Activated CD8-positive, alpha-beta T cell treated with anti-CD3 and anti-CD28 coated beads, Interleukin-2, amount 10 ng/mL, durations not matched to agents 7 days and 5 days (primary cell): Measurements from ENCODE around the gene TAF9B. TPM values are rescaled to one million over a fixed set of nuclear protein-coding genes. Genes with fewer than 3 reads are reported as not detected.
A peak's percentile ranks its signal among the peaks of the same experiment; 100 is the strongest.
"Not testable (repeated sequence)": the region's sequence is repeated elsewhere in the genome, so short reads cannot be mapped to it uniquely, and the experiment has no call there.

Experiments
- ATAC-seq: fragments of 150-1000 bp; cut with Tn5 transposase; one replicate; pipeline ENCODE4 v1.10.0; 2021; ENCODE audit warnings: moderate library complexity
- CTCF ChIA-PET: fragments of 350-600 bp; sonication (Branson Sonifier 250); formaldehyde crosslinking; loops from one replicate; lab custom pipeline; 2021; ENCODE audit warnings: antibody characterized with exemption; lab: Charles Lee
- POLR2A ChIA-PET: fragments of 350-600 bp; sonication (Branson Sonifier 250); formaldehyde crosslinking; loops from one replicate; lab custom pipeline; 2021; ENCODE audit warnings: antibody characterized with exemption; lab: Charles Lee
- DNase-seq: peaks from one replicate; pipeline ENCODE4 v3.0.0-alpha.2; 2020
- H3K27ac Mint-ChIP-seq: one replicate; pipeline ENCODE4 v1.8.0; 2021; ENCODE audit warnings: mild to moderate bottlenecking, mixed read lengths
- H3K27me3 Mint-ChIP-seq: one replicate; pipeline ENCODE4 v1.8.0; 2021; ENCODE audit warnings: low read depth, mixed read lengths
- H3K36me3 Mint-ChIP-seq: one replicate; pipeline ENCODE4 v1.8.0; 2021; ENCODE audit warnings: low read depth, mixed read lengths
- H3K4me1 Mint-ChIP-seq: one replicate; pipeline ENCODE4 v1.8.0; 2021; ENCODE audit warnings: low read depth, mixed read lengths
- H3K4me3 Mint-ChIP-seq: one replicate; pipeline ENCODE4 v1.8.0; 2021; ENCODE audit warnings: mild to moderate bottlenecking, mixed read lengths
- H3K9me3 Mint-ChIP-seq: one replicate; pipeline ENCODE4 v1.8.0; 2022; ENCODE audit warnings: mixed read lengths; ENCODE audit not compliant: insufficient read depth
- total RNA-seq, 2 experiments: library from RNA; stranded (reverse); gene quantifications; one replicate each; pipeline ENCODE4 v1.2.3, GENCODE V29; 2021

Gene TAF9B
- total RNA-seq, 2 experiments from 2014 or later: 16.6 to 19.0 TPM

DNA sequence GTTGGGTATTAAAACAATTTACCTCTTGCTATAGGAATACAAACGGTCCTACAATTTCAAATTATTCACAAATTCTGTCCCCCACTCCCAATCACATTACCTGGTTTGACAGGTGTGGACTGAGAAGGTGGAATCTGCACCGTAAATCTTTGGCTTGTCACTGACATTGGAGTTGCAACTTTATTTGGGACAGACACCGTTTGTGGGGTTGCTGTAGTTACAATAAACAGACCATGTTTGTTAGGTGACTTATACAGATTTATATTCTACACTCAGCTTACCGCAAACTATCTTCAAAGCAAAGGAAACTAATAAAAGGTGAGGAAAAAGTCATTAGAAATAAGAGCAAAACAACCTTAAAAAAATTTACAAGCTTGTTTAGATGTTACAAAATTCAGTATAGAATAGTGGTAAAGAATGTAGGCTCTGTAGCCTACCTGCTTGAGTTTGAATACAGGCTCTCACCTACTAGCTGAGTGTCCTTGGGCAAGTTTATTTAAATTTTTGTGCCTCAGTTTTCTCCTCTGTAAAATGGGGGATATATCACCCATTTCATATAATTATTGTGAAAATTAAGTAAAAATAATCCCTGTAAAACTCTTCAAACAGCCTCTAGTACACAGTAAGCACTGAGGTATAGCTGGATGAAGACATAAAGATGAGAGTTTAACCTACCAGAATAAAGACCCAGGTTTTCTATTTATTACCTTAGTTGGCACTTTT lies 6.1 kb downstream of the TAF9B start:
- no peak overlapping the region for H3K27ac Mint-ChIP-seq
- no peak for DNase-seq
- H3K9me3 Mint-ChIP-seq: no peaks in the 10 kb centered on the region
- no peaks in the 10 kb centered on the region for H3K27me3 Mint-ChIP-seq
- ChIA-PET POLR2A (no interaction called here), CTCF (no interaction called here)
- no peak for ATAC-seq
- H3K36me3 Mint-ChIP-seq: peaks cover 34% of the 10 kb centered on the region
- no peak overlapping the region for H3K4me3 Mint-ChIP-seq
- peaks cover 5% of the 10 kb centered on the region for H3K4me1 Mint-ChIP-seq

DNA sequence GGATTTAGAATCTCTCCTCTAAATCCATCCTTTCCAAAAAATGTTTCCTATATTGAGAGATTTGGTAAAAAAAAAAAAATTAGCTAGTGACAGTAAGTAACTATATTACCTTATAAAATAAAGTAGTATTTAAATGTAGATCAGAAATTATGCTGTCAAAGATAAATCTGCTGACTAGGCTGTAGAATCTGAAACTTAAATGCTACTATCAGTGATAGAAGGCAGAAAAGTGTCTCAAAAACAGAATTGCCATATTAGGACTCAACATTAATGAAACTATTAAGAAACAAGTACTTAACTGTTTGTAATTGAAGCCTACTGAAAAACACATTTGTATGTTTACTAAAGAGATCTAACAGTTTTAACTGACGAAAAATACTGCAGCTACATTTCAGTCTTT lies 8.3 kb downstream of the TAF9B start:
- Mint-ChIP-seq H3K9me3 (no peaks in the 10 kb centered on the region), H3K27ac (peak overlapping the region; percentile 55), H3K4me1 (peaks cover 1% of the 10 kb centered on the region), H3K27me3 (no peaks in the 10 kb centered on the region), H3K36me3 (peaks cover 51% of the 10 kb centered on the region), H3K4me3 (no peak overlapping the region)
- ChIA-PET CTCF (no interaction called here), POLR2A (interaction anchor here (1.6 kb wide), 1 partner anchor 17 kb away, joined by 3 read pairs; no protein-coding TSS in a partner anchor)
- DNase-seq (no peak), ATAC-seq (no peak)

GRCh38 chrX:78130396-78130795 lies 9.1 kb downstream of the TAF9B start:
- H3K27me3 Mint-ChIP-seq: no peaks in the 10 kb centered on the region
- ChIA-PET POLR2A (interaction anchor here (0.6 to 1.6 kb wide), 2 partner anchors 10 to 16 kb away, joined by 3 read pairs; no protein-coding TSS in a partner anchor), CTCF (no interaction called here)
- no peak for DNase-seq
- peak overlapping the region; percentile 30 for H3K27ac Mint-ChIP-seq
- peaks cover 1% of the 10 kb centered on the region for H3K4me1 Mint-ChIP-seq
- no peak for ATAC-seq
- H3K36me3 Mint-ChIP-seq: peaks cover 58% of the 10 kb centered on the region
- H3K9me3 Mint-ChIP-seq: no peaks in the 10 kb centered on the region
- no peak overlapping the region for H3K4me3 Mint-ChIP-seq

- Mint-ChIP-seq H3K27ac (no peak overlapping the region), H3K4me1 (peaks cover 1% of the 10 kb centered on the region), H3K27me3 (no peaks in the 10 kb centered on the region), H3K9me3 (no peaks in the 10 kb centered on the region), H3K4me3 (no peak overlapping the region), H3K36me3 (peaks cover 64% of the 10 kb centered on the region)
- no peak for DNase-seq
- ATAC-seq: no peak
- ChIA-PET POLR2A (interaction anchor here (0.6 kb wide), 1 partner anchor 10 kb away, joined by 3 read pairs; no protein-coding TSS in a partner anchor), CTCF (interaction anchor here (0.8 kb wide), 1 partner anchor 10 kb away, joined by 3 read pairs; the partner anchor contains the start of gene TAF9B)
Measured at GRCh38 chrX:78129714-78130113, 9.7 kb downstream of the TAF9B start.

- H3K27me3 Mint-ChIP-seq, H3K4me3 Mint-ChIP-seq, DNase-seq, ATAC-seq, CTCF ChIA-PET, H3K9me3 Mint-ChIP-seq, POLR2A ChIA-PET, H3K27ac Mint-ChIP-seq: not testable (repeated sequence)
- H3K4me1 Mint-ChIP-seq: peaks cover 21% of the 10 kb centered on the region
- H3K36me3 Mint-ChIP-seq: peaks cover 73% of the 10 kb centered on the region
Measured at GRCh38 chrX:78125781-78126180, 13.7 kb downstream of the TAF9B start.

DNA sequence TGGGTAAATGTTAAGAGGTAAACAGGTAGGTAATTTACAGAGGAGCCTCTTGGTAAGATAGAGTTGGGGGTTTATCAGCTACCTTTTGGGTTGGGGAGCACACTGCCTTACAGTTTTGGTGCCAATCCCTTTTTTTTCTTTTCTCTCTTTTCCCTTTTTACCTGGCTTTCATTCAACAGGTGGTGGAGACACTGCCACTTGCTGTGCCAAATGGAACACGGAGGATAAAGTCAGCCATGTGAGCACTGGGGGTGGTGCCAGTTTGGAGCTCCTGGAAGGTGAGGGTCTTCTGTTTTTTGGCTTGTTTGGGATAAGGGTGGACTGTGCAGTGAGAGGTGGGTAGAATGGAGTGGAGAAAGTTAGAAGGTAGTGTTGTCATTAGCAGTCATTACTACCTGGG lies 14.3 kb downstream of the TAF9B start:
- no peak for ATAC-seq
- POLR2A ChIA-PET: no interaction called here
- Mint-ChIP-seq H3K4me1 (peaks cover 19% of the 10 kb centered on the region), H3K4me3 (no peak overlapping the region), H3K36me3 (peaks cover 68% of the 10 kb centered on the region), H3K27ac (no peak overlapping the region), H3K9me3 (no peaks in the 10 kb centered on the region), H3K27me3 (no peaks in the 10 kb centered on the region)
- CTCF ChIA-PET: no interaction called here
- DNase-seq: no peak

DNA sequence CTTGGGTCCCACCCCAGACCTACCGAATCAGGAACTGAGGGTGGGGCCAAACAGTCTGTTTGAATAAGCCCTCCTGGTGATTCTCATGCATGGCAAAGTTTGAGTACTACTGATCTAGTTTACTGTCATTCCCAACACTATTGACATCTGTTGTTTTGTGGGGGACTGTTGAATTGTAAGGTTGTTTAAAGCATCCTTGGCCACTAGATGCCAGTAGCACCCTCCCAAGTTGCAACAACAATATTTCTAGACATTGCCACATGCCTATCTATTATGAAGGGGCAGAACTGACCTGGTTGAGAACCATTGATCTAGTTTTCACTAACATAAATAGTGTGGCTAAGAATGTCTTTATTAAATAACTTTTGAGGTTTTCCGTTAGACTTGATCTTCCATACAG lies 15.1 kb downstream of the TAF9B start:
- POLR2A ChIA-PET: no interaction called here
- no peaks in the 10 kb centered on the region for H3K27me3 Mint-ChIP-seq
- CTCF ChIA-PET: no interaction called here
- H3K4me1 Mint-ChIP-seq: peaks cover 25% of the 10 kb centered on the region
- H3K4me3 Mint-ChIP-seq: no peak overlapping the region
- H3K27ac Mint-ChIP-seq: peak overlapping the region; percentile 61
- ATAC-seq (no peak), DNase-seq (no peak)
- peaks cover 71% of the 10 kb centered on the region for H3K36me3 Mint-ChIP-seq
- no peaks in the 10 kb centered on the region for H3K9me3 Mint-ChIP-seq

- H3K4me1 Mint-ChIP-seq: peaks cover 30% of the 10 kb centered on the region
- ChIA-PET POLR2A (interaction anchor here (1.0 kb wide), 1 partner anchor 10 kb away, joined by 3 read pairs; no protein-coding TSS in a partner anchor), CTCF (no interaction called here)
- peak overlapping the region; percentile 56 for H3K27ac Mint-ChIP-seq
- H3K36me3 Mint-ChIP-seq: peaks cover 75% of the 10 kb centered on the region
- DNase-seq (no peak), ATAC-seq (peak; percentile 54)
- no peaks in the 10 kb centered on the region for H3K27me3 Mint-ChIP-seq
- H3K4me3 Mint-ChIP-seq: no peak overlapping the region
- H3K9me3 Mint-ChIP-seq: no peaks in the 10 kb centered on the region
Measured at GRCh38 chrX:78123190-78123589, 16.3 kb downstream of the TAF9B start.

DNA sequence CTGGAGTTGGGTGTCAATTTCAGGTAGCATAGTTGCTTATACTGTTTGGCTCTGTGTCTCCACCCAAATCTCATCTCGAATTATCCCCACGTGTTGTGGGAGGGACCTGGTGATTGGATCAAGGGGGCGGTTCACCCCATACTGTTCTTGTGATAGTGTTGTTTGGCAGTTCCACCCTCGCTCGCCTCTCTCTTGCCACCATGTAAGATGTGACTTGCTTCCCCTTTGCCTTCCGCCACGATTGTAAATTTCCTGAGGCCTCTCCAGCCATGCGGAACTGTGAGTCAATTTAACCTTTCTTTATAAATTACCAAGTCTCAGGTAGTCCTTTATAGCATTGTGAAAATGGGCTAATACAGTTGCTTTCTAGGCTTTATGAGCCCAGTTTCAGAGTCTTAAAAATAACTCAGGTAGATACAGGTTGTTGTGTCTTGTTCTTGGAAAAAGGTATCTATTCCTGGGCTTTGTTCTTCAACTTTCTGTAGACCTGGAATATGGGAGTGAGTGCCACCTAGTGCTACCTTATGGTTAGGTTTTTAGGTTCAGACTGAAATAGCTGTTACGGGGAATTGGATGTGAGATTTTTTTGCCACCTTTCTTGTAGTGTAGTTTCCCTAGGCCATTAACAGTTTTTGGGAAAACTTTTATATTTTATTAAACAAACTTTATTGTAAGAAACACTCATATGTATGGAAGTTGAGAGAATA lies 19.8 kb downstream of the TAF9B start:
- Mint-ChIP-seq H3K4me1 (peaks cover 59% of the 10 kb centered on the region), H3K27me3 (no peaks in the 10 kb centered on the region), H3K9me3 (no peaks in the 10 kb centered on the region), H3K36me3 (peaks cover 79% of the 10 kb centered on the region), H3K4me3 (no peak overlapping the region), H3K27ac (no peak overlapping the region)
- ChIA-PET POLR2A (no interaction called here), CTCF (no interaction called here)
- no peak for DNase-seq
- no peak for ATAC-seq

DNA sequence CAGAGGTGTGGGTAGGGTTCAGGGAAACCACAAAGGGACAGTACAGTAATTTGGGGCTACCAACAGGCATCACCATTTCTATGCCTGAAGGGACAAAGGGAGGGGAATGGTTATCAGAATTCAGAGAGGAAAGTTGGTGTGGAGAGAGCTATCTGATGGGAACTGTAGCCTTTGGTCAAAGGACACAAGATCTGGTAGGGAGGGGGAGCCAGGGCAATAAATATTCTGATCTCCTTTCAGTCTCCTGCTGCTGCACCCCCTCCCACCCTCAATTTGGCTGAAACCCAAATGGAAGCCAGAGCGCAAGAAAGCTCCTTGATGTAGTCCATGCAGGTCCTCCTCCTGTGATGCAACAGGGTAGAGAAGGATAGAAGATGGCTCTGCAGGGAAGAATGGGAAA lies 20.8 kb downstream of the TAF9B start:
- peaks cover 80% of the 10 kb centered on the region for H3K36me3 Mint-ChIP-seq
- no peak for DNase-seq
- ChIA-PET POLR2A (no interaction called here), CTCF (no interaction called here)
- no peak for ATAC-seq
- H3K27me3 Mint-ChIP-seq: no peaks in the 10 kb centered on the region
- no peaks in the 10 kb centered on the region for H3K9me3 Mint-ChIP-seq
- no peak overlapping the region for H3K27ac Mint-ChIP-seq
- H3K4me1 Mint-ChIP-seq: peaks cover 66% of the 10 kb centered on the region
- no peak overlapping the region for H3K4me3 Mint-ChIP-seq

- H3K27ac Mint-ChIP-seq: peak overlapping the region; percentile 32
- H3K27me3 Mint-ChIP-seq: no peaks in the 10 kb centered on the region
- ChIA-PET CTCF (interaction anchor here (1.1 kb wide), 1 partner anchor 23 kb away, joined by 4 read pairs; the partner anchor contains the start of gene TAF9B), POLR2A (interaction anchor here (0.8 kb wide), 1 partner anchor 11 kb away, joined by 4 read pairs; no protein-coding TSS in a partner anchor)
- H3K4me3 Mint-ChIP-seq: no peak overlapping the region
- DNase-seq (no peak), ATAC-seq (no peak)
- H3K36me3 Mint-ChIP-seq: peaks cover 76% of the 10 kb centered on the region
- no peaks in the 10 kb centered on the region for H3K9me3 Mint-ChIP-seq
- H3K4me1 Mint-ChIP-seq: peaks cover 65% of the 10 kb centered on the region
Measured at GRCh38 chrX:78116766-78117165, 22.7 kb downstream of the TAF9B start.

DNA sequence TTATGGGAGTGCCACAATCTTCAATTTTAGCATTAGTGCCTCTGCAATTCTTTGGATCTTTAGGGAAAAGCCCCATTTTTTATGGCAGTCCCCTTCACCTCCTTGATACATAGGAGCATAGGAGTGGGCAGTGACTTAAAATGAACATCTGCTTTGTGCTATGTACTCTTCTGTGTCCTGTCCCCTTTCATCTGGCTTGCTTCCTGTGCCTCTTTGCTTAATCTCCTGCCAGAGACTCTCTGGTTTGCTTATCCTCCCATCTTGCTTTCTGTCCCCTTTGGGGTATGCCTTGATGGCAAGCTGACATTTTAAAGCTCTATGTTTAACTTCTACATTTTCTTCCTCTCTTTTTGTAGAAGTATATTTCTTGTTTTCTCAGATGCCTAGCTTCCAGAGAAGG lies 23.1 kb downstream of the TAF9B start:
- ChIA-PET POLR2A (no interaction called here), CTCF (no interaction called here)
- no peak overlapping the region for H3K4me3 Mint-ChIP-seq
- DNase-seq (no peak), ATAC-seq (peak; percentile 46)
- peaks cover 78% of the 10 kb centered on the region for H3K36me3 Mint-ChIP-seq
- no peaks in the 10 kb centered on the region for H3K27me3 Mint-ChIP-seq
- peaks cover 65% of the 10 kb centered on the region for H3K4me1 Mint-ChIP-seq
- no peaks in the 10 kb centered on the region for H3K9me3 Mint-ChIP-seq
- H3K27ac Mint-ChIP-seq: peak overlapping the region; percentile 32
